Measurements from ENCODE around the gene NOTCH1.

GRCh38 chr9:136534366-136534765 lies 11.5 kb downstream of the NOTCH1 start:
- TF ChIP-seq CTCF (IDR thresholded peaks at IDR 0.05; ENCODE audit: low read depth, low read length), result no peak
- TF ChIP-seq EZH2phosphoT487 (IDR thresholded peaks at IDR 0.05; ENCODE audit: low read depth), result no peak
